ENCODE measurements around the gene AHSA1.

Gene AHSA1

GRCh38 chr14:77503138-77503537, 45.2 kb downstream of the AHSA1 start:
- Histone ChIP-seq H3K4me3 (ENCODE audit: low read depth in 1 of 2, low read length in 1 of 2) (no peak overlapping the region), H3K27me3 (peaks cover 37% of the 10 kb centered on the region), H3K27ac (no peak overlapping the region), H3K36me3 (peaks cover 23% of the 10 kb centered on the region), H3K4me1 (ENCODE audit: control insufficient read depth in 1 of 2, insufficient read depth in 1 of 2, low read depth in 1 of 2, low read length in 1 of 2) (peaks cover 10 to 17% of the 10 kb centered on the region in 2 experiments), H3K9me3 (no peaks in the 10 kb centered on the region)
- TF ChIP-seq CTCF (IDR thresholded peaks at IDR 0.05) = no peak

GRCh38 chr14:77505031-77505430, 47.1 kb downstream of the AHSA1 start:
- H3K9me3 ChIP-seq = no peaks in the 10 kb centered on the region
- peaks cover 18% of the 10 kb centered on the region for H3K27me3 ChIP-seq
- H3K4me1 ChIP-seq (ENCODE audit: control insufficient read depth in 1 of 2, insufficient read depth in 1 of 2, low read depth in 1 of 2, low read length in 1 of 2) = peaks cover 7 to 11% of the 10 kb centered on the region in 2 experiments
- no peak for TF ChIP-seq CTCF (IDR thresholded peaks at IDR 0.05)
- H3K4me3 ChIP-seq (ENCODE audit: low read depth in 1 of 2, low read length in 1 of 2) = no peak overlapping the region
- H3K36me3 ChIP-seq = peaks cover 40% of the 10 kb centered on the region
- no peak overlapping the region for H3K27ac ChIP-seq

- Histone ChIP-seq H3K27ac (peak overlapping the region; percentile 58), H3K36me3 (peaks cover 67% of the 10 kb centered on the region), H3K27me3 (no peaks in the 10 kb centered on the region), H3K9me3 (no peaks in the 10 kb centered on the region), H3K4me3 (ENCODE audit: low read depth in 1 of 2, low read length in 1 of 2) (no peak overlapping the region), H3K4me1 (ENCODE audit: control insufficient read depth in 1 of 2, insufficient read depth in 1 of 2, low read depth in 1 of 2, low read length in 1 of 2) (peaks cover 7 to 11% of the 10 kb centered on the region in 2 experiments)
- TF ChIP-seq CTCF (IDR thresholded peaks at IDR 0.05) = no peak
Measured at GRCh38 chr14:77507762-77508161, 49.9 kb downstream of the AHSA1 start.

GRCh38 chr14:77508249-77508648, 50.4 kb downstream of the AHSA1 start:
- TF ChIP-seq CTCF (IDR thresholded peaks at IDR 0.05) = no peak
- H3K27ac ChIP-seq = peak overlapping the region; percentile 58
- peaks cover 70% of the 10 kb centered on the region for H3K36me3 ChIP-seq
- H3K4me1 ChIP-seq (ENCODE audit: control insufficient read depth in 1 of 2, insufficient read depth in 1 of 2, low read depth in 1 of 2, low read length in 1 of 2) = peaks cover 7 to 11% of the 10 kb centered on the region in 2 experiments
- H3K27me3 ChIP-seq = no peaks in the 10 kb centered on the region
- H3K4me3 ChIP-seq (ENCODE audit: low read depth in 1 of 2, low read length in 1 of 2) = no peak overlapping the region
- no peaks in the 10 kb centered on the region for H3K9me3 ChIP-seq

GRCh38 chr14:77508876-77509275, 51.0 kb downstream of the AHSA1 start:
- Histone ChIP-seq H3K9me3 (no peaks in the 10 kb centered on the region), H3K4me1 (ENCODE audit: control insufficient read depth in 1 of 2, insufficient read depth in 1 of 2, low read depth in 1 of 2, low read length in 1 of 2) (peaks cover 7 to 11% of the 10 kb centered on the region in 2 experiments), H3K4me3 (ENCODE audit: low read depth in 1 of 2, low read length in 1 of 2) (no peak overlapping the region), H3K27ac (peak overlapping the region; percentile 58), H3K36me3 (peaks cover 76% of the 10 kb centered on the region), H3K27me3 (no peaks in the 10 kb centered on the region)
- TF ChIP-seq CTCF (IDR thresholded peaks at IDR 0.05) = no peak

- no peak for TF ChIP-seq CTCF (IDR thresholded peaks at IDR 0.05)
Measured at GRCh38 chr14:77509366-77509765, 51.5 kb downstream of the AHSA1 start.

More at GRCh38 chr14:77509366-77509765, 51.5 kb downstream of the AHSA1 start:
- H3K27ac ChIP-seq = no peak overlapping the region
- H3K27me3 ChIP-seq = no peaks in the 10 kb centered on the region
- H3K36me3 ChIP-seq = peaks cover 81% of the 10 kb centered on the region
- H3K4me3 ChIP-seq (ENCODE audit: low read depth in 1 of 2, low read length in 1 of 2) = no peak overlapping the region
- H3K4me1 ChIP-seq (ENCODE audit: control insufficient read depth in 1 of 2, insufficient read depth in 1 of 2, low read depth in 1 of 2, low read length in 1 of 2) = peaks cover 7 to 11% of the 10 kb centered on the region in 2 experiments
- H3K9me3 ChIP-seq = no peaks in the 10 kb centered on the region
